GM18526 (cell line): ENCODE measurements around the gene ADAT3.

ENCODE experiments used
- POLR2A ChIP-seq: IDR thresholded peaks from 3 replicates; pipeline ENCODE4 v1.6.1; 2011; ENCODE audit not compliant: insufficient read length; ENCODE audit errors: extremely low read depth

The ADAT3 gene

GRCh38 chr19:1922803-1923202 is 17.6 kb downstream of the ADAT3 start:
- TF ChIP-seq POLR2A, result no peak

GRCh38 chr19:1923319-1923718 is 18.1 kb downstream of the ADAT3 start:
- no peak for TF ChIP-seq POLR2A

GRCh38 chr19:1924320-1924961 is 19.2 kb downstream of the ADAT3 start:
- no peak for TF ChIP-seq POLR2A

- no peak for TF ChIP-seq POLR2A
These were observed 20.3 kb downstream of the ADAT3 start for GRCh38 chr19:1925544-1925943.

- no peak for TF ChIP-seq POLR2A
These were observed 24.0 kb downstream of the ADAT3 start for GRCh38 chr19:1929021-1929742.

- TF ChIP-seq POLR2A, result no peak
These were observed 26.2 kb downstream of the ADAT3 start for GRCh38 chr19:1931445-1931844.

- TF ChIP-seq POLR2A, result no peak
These were observed 27.2 kb downstream of the ADAT3 start for GRCh38 chr19:1932395-1932794.

- no peak for TF ChIP-seq POLR2A
These were observed 28.0 kb downstream of the ADAT3 start for GRCh38 chr19:1933244-1933643.

- no peak for TF ChIP-seq POLR2A
These were observed 28.7 kb downstream of the ADAT3 start for GRCh38 chr19:1933942-1934341.

GRCh38 chr19:1935484-1936208 is 30.4 kb downstream of the ADAT3 start:
- TF ChIP-seq POLR2A, result no peak

GRCh38 chr19:1936430-1936829 is 31.2 kb downstream of the ADAT3 start:
- TF ChIP-seq POLR2A, result no peak

- TF ChIP-seq POLR2A, result no peak
These were observed 31.9 kb downstream of the ADAT3 start for GRCh38 chr19:1936916-1937610.

GRCh38 chr19:1938071-1938470 is 32.9 kb downstream of the ADAT3 start:
- TF ChIP-seq POLR2A, result no peak

- TF ChIP-seq POLR2A, result peak; percentile 38
These were observed 36.2 kb downstream of the ADAT3 start, which contains the start of gene CSNK1G2 for GRCh38 chr19:1941146-1942077. CSNK1G2 (plus strand) TSS chr19:1941172; CDS start chr19:1969773, 28,601 bp downstream.
